ENCODE results near the gene EZR.

- TF ChIP-seq POLR2A (IDR thresholded peaks at IDR 0.05): peak in 2 of 4 donors; percentile 22 to 33
- TF ChIP-seq CTCF (IDR thresholded peaks at IDR 0.05): no peak
These were observed 2.1 kb downstream of the EZR start for GRCh38 chr6:158816803-158817727.

All from esophagus squamous epithelium (tissue), 4 donors.